K562 (cell line): Measurements from ENCODE around the gene ZBP1. TPM values are rescaled to one million over a fixed set of nuclear protein-coding genes. Genes with fewer than 3 reads are reported as not detected.

ENCODE experiments used
- ATAC-seq: fragments of 200-7000 bp; cut with Tn5 transposase; 3 replicates; pipeline ENCODE4 v1.9.1; 2020; ENCODE audit warnings: moderate library complexity
- BruUV-seq: library from RNA; stranded (reverse); fragments of 400-500 nt; replicated peaks from 2 replicates; lab custom pipeline; 2021; lab: Mats Ljungman, UMichigan
- CTCF ChIA-PET: fragments of 300-600 bp; formaldehyde crosslinking; extraction: SDS; loops from one replicate; lab custom pipeline; 2021; ENCODE audit warnings: low intra/inter-chr PET ratio; lab: Yijun Ruan, JAX
- POLR2A ChIA-PET: fragments of 300-600, 350-650 bp; sonication (Branson Sonifier 250); formaldehyde crosslinking; extraction: SDS; loops from one replicate; lab custom pipeline; 2021; ENCODE audit warnings: antibody characterized with exemption, inconsistent platforms; lab: Yijun Ruan, JAX
- DNase-seq, 4 experiments: peaks; one replicate each; pipeline versions ENCODE4 v3.0.0 to v3.0.0-alpha.2; 2011 to 2018; ENCODE audit warnings: low spot score in 3 of 4, mixed read lengths in 3 of 4; ENCODE audit errors: extremely low read depth in 1 of 4
- FAIRE-seq: peaks from 2 replicates; lab custom pipeline; 2011; peaks lifted over from hg19 to GRCh38; lab: Jason Lieb, UNC
- H2AFZ ChIP-seq: 2 replicates; pipeline ENCODE4 v1.6.0; 2011; ENCODE audit warnings: low read depth, low read length, control low read depth, inconsistent platforms
- H3K27ac ChIP-seq: fragments of 200-600 bp; 3 replicates; pipeline ENCODE4 v1.8.0; 2011; ENCODE audit warnings: low read depth, mild to moderate bottlenecking, control low read depth, inconsistent platforms, low read length, moderate library complexity, mixed read lengths; ENCODE audit errors: extremely low read depth
- H3K27me3 ChIP-seq, 2 experiments: fragments of 300-600 bp in 1 of 2; 2 replicates in 1 of 2; 3 replicates in 1 of 2; pipeline versions ENCODE4 v1.6.0 to v1.8.0; 2011; ENCODE audit warnings: inconsistent platforms in 2 of 2, low read length in 2 of 2, mild to moderate bottlenecking in 1 of 2, mixed read lengths in 1 of 2, moderate library complexity in 1 of 2; ENCODE audit not compliant: control insufficient read depth in 2 of 2, insufficient read depth in 2 of 2
- H3K36me3 ChIP-seq: fragments of 300-600 bp; 3 replicates; pipeline ENCODE4 v1.8.0; 2011; ENCODE audit warnings: mild to moderate bottlenecking, low read length, inconsistent platforms; ENCODE audit not compliant: control insufficient read depth, insufficient read depth
- H3K4me1 ChIP-seq, 2 experiments: fragments of 200-600 bp in 1 of 2; replicated peaks in 1 of 2; 2 replicates in 1 of 2; 3 replicates in 1 of 2; pipeline versions ENCODE4 v1.5.1 to v1.8.0; 2011; ENCODE audit warnings: inconsistent platforms in 2 of 2, low read length in 2 of 2, mild to moderate bottlenecking in 1 of 2, mixed read lengths in 1 of 2, moderate library complexity in 1 of 2; ENCODE audit not compliant: control insufficient read depth in 2 of 2, insufficient read depth in 2 of 2
- H3K4me2 ChIP-seq: 2 replicates; pipeline ENCODE4 v1.6.1; 2011; ENCODE audit warnings: low read length, control low read depth, inconsistent platforms, mixed read lengths; ENCODE audit not compliant: insufficient read depth
- H3K4me3 ChIP-seq: fragments of 200-600 bp; sonication (generic), shearing (Covaris generic); 2 replicates; pipeline ENCODE4 v1.5.1; 2016; ENCODE audit warnings: control low read depth, inconsistent platforms
- H3K79me2 ChIP-seq: fragments of 200-600 bp; 3 replicates; pipeline ENCODE4 v1.8.0; 2011; ENCODE audit warnings: low read length, inconsistent platforms; ENCODE audit not compliant: control insufficient read depth, insufficient read depth
- H3K9ac ChIP-seq, 2 experiments: 2 replicates each; pipeline versions ENCODE4 v1.6.0 to v1.6.1; 2011; ENCODE audit warnings: low read depth in 2 of 2, low read length in 2 of 2, control low read depth in 1 of 2, inconsistent platforms in 1 of 2, mild to moderate bottlenecking in 1 of 2, mixed read lengths in 1 of 2; ENCODE audit not compliant: insufficient read depth in 1 of 2
- H3K9me1 ChIP-seq: one replicate; pipeline ENCODE4 v1.6.0; 2011; ENCODE audit warnings: inconsistent platforms, mild to moderate bottlenecking, low read length, moderate library complexity; ENCODE audit not compliant: control insufficient read depth, insufficient read depth
- H3K9me3 ChIP-seq: replicated peaks from 2 replicates; pipeline ENCODE4 v1.5.1; 2011; ENCODE audit warnings: low read depth, low read length, inconsistent platforms; ENCODE audit not compliant: control insufficient read depth, insufficient read depth
- H4K20me1 ChIP-seq: replicated peaks from 2 replicates; pipeline ENCODE4 v1.6.1; 2011; ENCODE audit warnings: low read length, inconsistent platforms, mixed read lengths; ENCODE audit not compliant: control insufficient read depth, insufficient read depth
- CEBPB ChIP-seq: fragments of 450-650 bp; IDR thresholded peaks from 2 replicates; pipeline ENCODE4 v1.6.1; 2016; ENCODE audit warnings: missing genetic modification characterization, missing compliant biosample characterization
- ID3 ChIP-seq, 2 experiments: fragments of 250-450 bp in 1 of 2; fragments of 450-650 bp in 1 of 2; sonication (Bioruptor Pico) in 1 of 2; IDR thresholded peaks; 2 replicates each; pipeline versions ENCODE4 v1.6.1 to v1.8.0; 2016 to 2021; ENCODE audit warnings: mild to moderate bottlenecking in 2 of 2, moderate library complexity in 2 of 2, missing compliant biosample characterization in 1 of 2, missing genetic modification characterization in 1 of 2
- KLF6 ChIP-seq: fragments of 250-450 bp; sonication (Bioruptor Pico); IDR thresholded peaks from 2 replicates; pipeline ENCODE4 v1.4.0; 2020; ENCODE audit warnings: mild to moderate bottlenecking, moderate library complexity, borderline replicate concordance
- MAFG ChIP-seq: fragments of 450-650 bp; conservative IDR thresholded peaks from 2 replicates; pipeline ENCODE4 v1.6.1; 2016; ENCODE audit warnings: missing genetic modification characterization, missing compliant biosample characterization
- MAX ChIP-seq: sonication (generic); formaldehyde crosslinking; IDR thresholded peaks from 2 replicates; pipeline ENCODE4 v1.9.0; 2022; ENCODE audit warnings: mild to moderate bottlenecking, missing genetic modification reagents
- NELFE ChIP-seq: IDR thresholded peaks from 2 replicates; pipeline ENCODE4 v1.6.1; 2011; ENCODE audit warnings: mild to moderate bottlenecking; ENCODE audit not compliant: insufficient read depth, insufficient read length
- ZNF12 ChIP-seq: sonication (generic); formaldehyde crosslinking; IDR thresholded peaks from 2 replicates; pipeline ENCODE4 v1.4.0; 2020; ENCODE audit warnings: mild to moderate bottlenecking, missing genetic modification reagents
- ZNF407 ChIP-seq: fragments of 450-650 bp; IDR thresholded peaks from 2 replicates; pipeline ENCODE4 v1.6.1; 2016; ENCODE audit warnings: low read depth
- WGBS: fragments of 100-300 bp; shearing (Covaris generic); methylation state at CpG from one replicate; pipeline ENCODE4 v1.1.6; 2016; ENCODE audit warnings: low coverage, mixed read lengths; ENCODE audit not compliant: insufficient coverage; ENCODE audit errors: missing lambda C conversion rate; 5-methylcytosine and 5-hydroxymethylcytosine counted together
- in situ Hi-C: fragments of 300-500 bp; cut with MboI; formaldehyde crosslinking; loops from 4 replicates; pipeline ENCODE4 v1.15.0; 2018; ENCODE audit warnings: inconsistent platforms, mixed read lengths
- intact Hi-C: fragments of 100-400 bp; cut with micrococcal nuclease; formaldehyde crosslinking; loops from 2 replicates; pipeline ENCODE4 v1.14.2; 2022
- polyA plus RNA-seq, 8 experiments: library from polyadenylated mRNA; depleted of rRNA in 4 of 8; stranded (reverse) in 5 of 8; unstranded in 3 of 8; fragments of >200 nt; fragmentation: Nextera tagmentation in 2 of 8; fragmentation: Illumina TruSeq in 1 of 8; extraction: Ambion mirVana in 2 of 8; extraction: Trizol in 1 of 8; gene quantifications; 2 replicates each; pipeline versions ENCODE4 v1.2.1 to v1.2.3, GENCODE V29; 2011 to 2014; ENCODE audit warnings: inconsistent platforms in 1 of 8, missing spikeins in 1 of 8
- total RNA-seq, 7 experiments: library from RNA; depleted of rRNA in 6 of 7; stranded (reverse); fragments of >200 nt in 6 of 7; fragmentation: Illumina TruSeq in 2 of 7; extraction: Trizol in 2 of 7; gene quantifications; 2 replicates each; pipeline versions ENCODE4 v1.2.1 to v1.2.3, GENCODE V29; 2011 to 2021; ENCODE audit warnings: low replicate concordance in 1 of 7

The ZBP1 gene
- total and polyA plus RNA-seq, 9 of the 15 experiments (the other 6 are each of a cell fraction or from before 2014, with no cell fraction given), result not detected

- CTCF ChIA-PET, result no interaction called here
- no peak for FAIRE-seq
- POLR2A ChIA-PET, result interaction anchor here (0.9 to 1.3 kb wide), 3 partner anchors 13 to 82 kb away, joined by 3 to 7 read pairs (median 4); no protein-coding TSS in a partner anchor
- Histone ChIP-seq H3K9me3 (peaks cover 3% of the 10 kb centered on the region; the same call in 1 of the 2 replicates), H3K36me3 (no peaks in the 10 kb centered on the region), H3K4me2 (no peak overlapping the region), H2AFZ (no peak overlapping the region), H3K4me3 (no peak overlapping the region), H3K79me2 (no peaks in the 10 kb centered on the region), H3K27ac (no peak overlapping the region), H3K4me1 (peaks cover 24 to 50% of the 10 kb centered on the region in 2 experiments), H3K9ac (no peak overlapping the region), H3K9me1 (no peaks in the 10 kb centered on the region), H3K27me3 (peaks cover 8 to 42% of the 10 kb centered on the region in 2 experiments; a peak in 4 of 5 replicates), H4K20me1 (no peaks in the 10 kb centered on the region)
- ATAC-seq, result no peak
- no peak for DNase-seq
- intact Hi-C loops (no loop called here), in situ Hi-C loops (no loop called here)
- BruUV-seq, result no TSS peak
- WGBS, result 3% methylated on average over 8 of the region's 8 CpGs
- TF ChIP-seq CEBPB (tag) (no peak), MAX (CRISPR knock-in tag) (no peak), ZNF407 (no peak), MAFG (no peak), ID3 (CRISPR knock-in tag; IDR thresholded peaks at IDR 0.05) (no peak), ID3 (tag; IDR thresholded peaks at IDR 0.05) (no peak), NELFE (no peak), KLF6 (CRISPR knock-in tag) (no peak), ZNF12 (CRISPR knock-in tag) (no peak)
Measured at GRCh38 chr20:57584768-57585461, 35.3 kb downstream of the ZBP1 start.
